HG03280 (cell line): ENCODE results near the gene WIPI1.

ENCODE experiments used
- ATAC-seq: cut with Tn5 transposase; IDR thresholded peaks from one replicate; pipeline ENCODE4 v1.9.1; 2021; ENCODE audit warnings: mild to moderate bottlenecking, moderate library complexity; ENCODE audit not compliant: unreplicated experiment

The WIPI1 gene

DNA sequence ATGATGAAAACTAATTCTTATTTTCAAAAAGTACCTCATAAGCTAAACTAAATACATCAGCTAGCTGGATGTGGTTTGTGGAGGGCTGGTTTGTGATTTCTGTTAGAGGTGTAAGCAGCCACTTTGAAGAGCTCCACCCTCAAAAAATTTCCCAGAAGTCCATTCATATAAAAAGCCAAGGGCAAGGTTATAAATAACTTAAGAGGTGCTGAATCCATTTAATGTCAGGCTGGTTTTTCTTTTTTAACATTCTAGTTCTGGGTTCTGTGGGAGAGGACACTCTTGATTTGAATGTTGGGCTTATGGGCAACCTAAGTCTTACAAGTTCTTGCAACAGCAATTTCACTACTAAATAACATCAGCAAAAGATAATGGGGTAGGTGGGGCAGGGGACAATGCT is 3.4 kb upstream of the WIPI1 start:
- ATAC-seq, result no peak

GRCh38 chr17:68460146-68460545 is 2.9 kb upstream of the WIPI1 start:
- ATAC-seq, result no peak

- peak; percentile 20 for ATAC-seq
These were observed 1.8 kb upstream of the WIPI1 start for GRCh38 chr17:68459037-68459639.

DNA sequence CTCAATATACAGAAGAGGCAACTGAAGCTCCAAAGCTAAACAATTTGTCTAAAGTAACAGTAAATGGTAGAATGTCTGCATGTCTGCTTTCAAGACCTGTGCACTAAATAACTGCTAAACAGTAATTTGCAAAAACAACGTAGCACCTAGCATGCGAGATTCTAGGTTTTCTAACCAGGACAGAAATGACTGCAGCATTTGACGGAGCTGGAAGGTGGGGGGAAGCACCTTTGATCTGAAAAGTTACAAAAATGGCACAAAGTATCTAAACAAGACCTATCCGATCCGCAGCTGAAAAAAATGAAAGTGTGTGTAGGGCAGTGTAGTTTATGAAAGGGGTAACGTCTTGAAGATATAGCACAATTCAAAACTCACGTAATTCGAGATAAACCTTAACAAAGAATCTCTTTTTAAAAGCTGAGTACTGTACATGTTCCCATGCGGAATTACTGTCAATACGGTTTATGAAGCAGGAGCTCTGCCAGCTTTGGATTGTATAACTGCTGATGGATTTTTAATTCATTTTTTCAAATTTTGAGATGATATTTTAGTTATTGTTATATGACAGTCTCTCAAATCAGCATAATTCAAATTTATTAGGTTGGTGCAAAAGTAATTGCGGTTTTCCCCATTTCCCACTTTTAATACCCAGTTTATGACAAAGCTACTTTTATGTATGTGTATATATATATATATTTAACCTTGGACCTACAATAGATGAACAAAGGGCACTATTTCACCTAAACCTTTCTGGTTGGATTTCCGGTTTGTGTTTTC is 1.2 kb upstream of the WIPI1 start:
- no peak for ATAC-seq

DNA sequence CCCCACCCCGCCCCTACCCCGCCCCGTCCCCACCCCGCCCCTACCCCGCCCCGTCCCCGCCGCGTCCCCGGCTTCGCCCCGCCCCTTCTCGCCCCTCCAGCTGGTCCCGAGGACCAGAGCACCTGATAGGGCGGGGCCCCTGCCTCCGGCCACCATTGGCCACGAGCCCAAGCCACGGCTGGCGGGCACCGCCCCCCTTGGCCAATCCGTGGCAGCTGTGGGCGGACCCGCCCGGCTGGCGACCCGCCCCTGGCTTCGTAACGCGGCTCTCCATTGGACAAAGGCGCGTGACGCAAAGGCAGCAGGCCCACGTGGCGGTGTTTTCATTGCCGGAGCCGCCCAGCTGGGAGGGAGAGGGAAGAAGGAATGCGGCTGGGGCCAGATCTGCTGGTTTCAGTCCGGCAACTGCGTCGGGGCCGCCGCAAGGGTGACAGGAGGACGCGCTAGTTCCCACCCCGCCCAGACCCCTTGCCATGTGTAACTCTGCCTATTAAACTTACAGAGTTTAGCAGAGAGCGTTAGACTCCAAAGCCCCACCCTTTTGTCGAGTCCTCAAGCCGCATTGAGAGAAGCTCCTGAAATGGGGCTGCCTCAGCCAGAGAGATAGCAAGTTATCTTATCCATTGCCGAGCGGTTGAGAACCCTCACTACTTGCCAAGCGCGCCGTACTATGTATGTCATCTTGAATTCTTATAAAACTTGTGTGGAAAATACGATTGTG is 403 bp upstream of the WIPI1 start:
- ATAC-seq, result peak; percentile 72

DNA sequence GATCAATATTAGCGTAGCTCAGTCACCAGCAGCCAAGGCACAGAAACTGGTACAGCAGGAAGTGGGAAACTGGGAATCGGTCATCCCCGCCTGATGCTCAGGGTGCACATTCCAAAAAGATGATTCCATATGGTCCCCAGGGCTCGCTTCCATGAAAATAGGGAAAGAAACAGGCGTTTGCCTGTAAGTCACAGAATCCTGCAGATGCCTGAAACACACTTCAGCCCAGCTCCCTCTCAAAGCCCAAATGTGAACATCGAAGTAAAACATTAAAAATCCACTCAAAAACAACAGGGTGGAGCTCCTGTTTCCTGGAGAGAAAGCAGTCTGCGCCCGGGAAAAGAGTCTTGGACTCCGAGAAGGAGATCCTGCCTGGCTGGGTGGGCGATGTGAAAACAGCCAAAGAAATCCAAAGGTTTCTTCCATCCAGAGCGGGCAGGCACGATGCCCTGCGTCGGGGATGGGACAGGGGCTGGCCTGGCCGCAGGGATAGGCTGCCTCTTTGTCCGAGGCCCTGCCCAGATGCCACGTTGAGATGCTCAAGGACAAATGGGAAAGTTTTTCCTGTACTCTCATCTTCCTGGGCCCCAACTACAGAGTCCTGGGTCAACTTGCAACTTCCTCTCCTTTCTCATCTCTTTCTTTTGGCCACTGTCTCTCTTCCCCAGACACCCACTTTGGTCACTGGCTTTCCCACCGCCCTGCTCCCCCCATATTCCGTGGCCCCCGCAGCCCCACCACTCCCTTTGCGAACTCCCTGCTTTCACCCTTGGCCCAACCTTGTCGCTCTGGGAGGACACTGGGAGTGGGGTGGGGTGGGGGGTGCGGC is 743 bp downstream of the WIPI1 start:
- no peak for ATAC-seq

DNA sequence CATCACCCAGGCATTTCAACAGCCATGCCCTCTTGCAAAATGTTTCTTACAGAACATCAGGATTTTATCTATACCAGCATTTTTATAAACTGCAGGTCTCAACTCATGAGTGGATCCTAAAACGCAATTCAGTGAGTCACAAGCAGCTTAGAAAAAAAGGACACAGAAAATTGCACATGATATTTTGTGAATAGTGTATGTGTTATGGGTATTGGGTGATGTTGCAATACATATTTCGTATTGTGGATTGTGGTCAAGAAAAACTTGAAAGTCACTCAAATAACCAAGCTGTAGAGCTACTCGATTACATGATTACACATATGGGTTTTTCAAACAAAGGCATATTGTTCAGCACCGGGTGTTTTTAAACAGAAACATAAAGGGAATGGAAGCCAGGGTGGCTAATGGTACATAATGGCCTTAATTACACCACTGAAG is 1.4 kb downstream of the WIPI1 start:
- no peak for ATAC-seq

DNA sequence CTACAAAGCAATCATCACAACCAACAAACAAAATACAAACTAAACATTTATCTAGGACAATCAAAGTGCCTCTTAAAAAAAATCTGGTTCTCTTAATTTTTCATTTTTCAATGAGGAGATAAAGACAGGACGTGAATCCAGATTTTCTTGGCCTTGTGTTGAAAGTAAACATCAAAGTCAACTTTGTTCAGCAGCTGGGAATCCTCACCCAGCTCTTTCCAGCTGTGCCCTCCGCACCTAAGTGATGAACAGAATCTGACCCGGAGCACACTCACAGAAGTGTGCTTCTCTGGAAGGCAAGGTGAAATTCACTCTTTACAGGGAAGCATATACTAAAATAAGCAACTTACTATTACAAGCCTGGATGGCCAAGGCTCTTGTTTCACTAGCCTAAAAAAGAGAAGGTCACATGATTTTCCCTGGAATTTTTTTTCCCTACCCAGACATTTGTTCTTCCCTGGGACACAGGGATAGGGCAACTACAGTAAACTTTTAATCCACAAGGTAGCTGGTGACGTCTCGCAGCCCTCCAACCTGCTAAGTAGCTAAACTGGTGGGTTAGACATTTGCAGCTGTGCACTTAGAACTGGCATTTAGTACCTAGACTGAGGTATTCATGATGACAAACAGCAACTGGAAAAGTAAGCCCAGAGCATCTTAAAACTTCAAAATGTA is 3.2 kb downstream of the WIPI1 start:
- ATAC-seq, result no peak

GRCh38 chr17:68452724-68453290 is 4.5 kb downstream of the WIPI1 start:
- ATAC-seq, result no peak

DNA sequence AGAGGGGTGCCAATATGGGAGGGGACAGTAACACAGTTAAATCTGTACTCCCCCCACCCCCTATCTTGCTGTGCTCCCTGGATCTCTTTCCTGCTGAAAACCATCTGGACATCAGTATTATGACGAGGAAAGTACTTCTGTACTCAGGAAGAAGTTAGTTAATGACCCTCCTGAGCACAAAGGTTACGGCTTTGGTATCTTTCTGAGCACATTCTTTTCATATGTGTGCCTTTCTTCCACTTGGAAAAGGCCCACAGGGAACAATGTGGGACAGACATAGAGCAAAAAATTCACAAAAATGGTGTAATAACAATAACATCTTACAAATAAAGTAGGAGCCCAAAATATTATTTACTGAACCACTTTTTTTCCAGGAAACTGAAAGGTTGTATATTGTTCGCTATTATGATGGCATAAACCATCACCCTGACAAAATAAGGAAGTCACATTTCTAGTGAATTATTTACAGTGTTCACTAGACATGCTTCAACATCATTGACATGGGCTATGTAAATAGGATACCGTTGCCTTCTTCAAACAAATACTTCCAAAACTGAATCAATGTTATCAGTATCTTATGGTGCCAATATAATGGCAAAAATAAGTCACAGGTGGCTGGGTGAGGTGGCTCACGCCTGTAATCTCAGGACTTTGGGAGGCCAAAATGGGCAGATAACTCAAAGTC is 5.5 kb downstream of the WIPI1 start:
- no peak for ATAC-seq

DNA sequence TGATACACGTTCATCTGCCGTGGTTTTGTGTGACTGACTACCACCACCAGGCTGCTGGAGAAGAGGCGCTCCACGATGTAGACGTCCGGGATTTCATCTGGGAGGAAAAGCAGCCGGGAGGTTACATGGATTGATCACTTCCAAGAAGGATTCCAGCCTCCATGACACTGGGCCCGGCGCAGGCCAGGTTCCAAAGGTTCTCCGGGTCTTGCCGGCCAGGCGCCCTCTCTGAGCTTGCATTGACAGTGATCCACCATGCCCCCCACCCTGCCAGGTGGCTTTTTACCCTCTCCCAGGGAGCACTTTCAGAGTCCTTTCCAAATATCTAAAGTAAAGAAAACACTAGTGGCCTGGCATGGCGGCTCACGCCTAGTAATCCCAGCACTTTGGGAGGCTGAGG is 6.5 kb downstream of the WIPI1 start:
- no peak for ATAC-seq

DNA sequence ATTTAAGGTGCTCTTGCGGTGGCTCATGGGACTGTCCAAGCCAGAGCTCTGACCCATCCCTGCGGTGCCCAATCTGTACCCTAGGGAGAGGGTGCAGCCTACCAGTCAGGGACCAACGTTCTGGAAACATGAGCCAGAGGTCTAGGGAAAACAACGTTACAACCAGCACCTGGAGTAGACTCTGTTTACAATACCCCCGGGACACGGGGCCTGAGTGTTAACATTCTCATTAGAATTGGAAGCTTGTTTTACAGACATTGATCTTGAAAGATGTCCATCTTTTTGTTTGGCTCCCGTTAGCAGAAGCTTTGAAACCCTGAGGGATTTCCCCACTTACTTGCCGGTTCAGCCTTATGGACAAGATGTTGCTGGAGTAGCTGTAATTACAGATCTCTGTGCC is 6.9 kb downstream of the WIPI1 start:
- no peak for ATAC-seq

DNA sequence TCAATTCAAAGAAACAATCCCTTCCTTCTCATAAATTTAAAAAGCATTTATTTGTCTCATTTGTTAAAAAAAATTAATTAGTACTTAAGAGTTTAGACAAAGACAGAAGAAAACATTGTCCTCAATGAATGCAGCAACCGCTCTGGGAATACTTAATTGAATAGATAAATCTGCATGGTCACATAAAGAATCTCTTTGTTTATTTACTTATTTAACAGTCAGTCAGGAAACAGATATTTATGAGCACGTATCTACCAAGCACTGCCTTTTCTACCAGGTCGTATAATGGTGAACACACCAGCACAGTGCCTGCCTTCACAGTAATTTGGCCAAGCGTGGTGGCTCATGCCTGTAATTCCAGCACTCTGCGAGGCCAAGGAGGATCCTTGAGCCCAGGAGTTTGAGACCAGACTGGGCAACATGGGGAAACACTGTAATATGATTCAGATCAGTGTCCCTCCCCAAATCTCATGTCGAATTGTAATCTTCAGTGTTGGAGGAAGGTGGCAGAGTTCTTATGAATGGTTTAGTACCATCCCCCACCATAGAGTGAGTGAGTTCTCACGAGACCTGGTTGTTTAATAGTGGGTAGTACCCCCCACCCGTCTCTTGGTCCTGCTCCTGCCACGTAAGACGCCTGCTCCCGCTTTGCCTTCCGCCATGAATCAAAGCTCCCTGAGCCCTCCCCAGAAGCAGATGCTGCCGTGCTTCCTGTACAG is 8.1 kb downstream of the WIPI1 start:
- ATAC-seq, result no peak

DNA sequence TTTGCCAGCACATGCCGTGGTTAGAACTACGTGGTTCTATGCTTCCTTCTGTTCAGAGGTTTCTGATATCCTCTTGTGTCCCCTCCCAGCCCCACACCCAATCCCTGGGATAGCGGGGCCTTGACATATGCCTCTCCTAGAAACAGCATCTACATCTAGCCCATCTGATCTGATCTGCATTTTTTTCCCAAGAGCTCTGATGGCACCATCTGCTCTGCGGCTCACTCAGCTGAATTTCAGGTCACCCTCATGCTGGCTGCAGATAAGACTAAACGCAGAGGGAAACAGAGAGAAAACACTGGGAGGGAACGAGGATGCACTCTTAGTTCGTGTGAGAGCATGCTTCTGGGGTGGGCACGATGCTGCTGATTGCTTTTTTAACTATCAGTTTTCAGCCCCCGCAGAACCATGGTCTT is 10.7 kb downstream of the WIPI1 start:
- no peak for ATAC-seq

DNA sequence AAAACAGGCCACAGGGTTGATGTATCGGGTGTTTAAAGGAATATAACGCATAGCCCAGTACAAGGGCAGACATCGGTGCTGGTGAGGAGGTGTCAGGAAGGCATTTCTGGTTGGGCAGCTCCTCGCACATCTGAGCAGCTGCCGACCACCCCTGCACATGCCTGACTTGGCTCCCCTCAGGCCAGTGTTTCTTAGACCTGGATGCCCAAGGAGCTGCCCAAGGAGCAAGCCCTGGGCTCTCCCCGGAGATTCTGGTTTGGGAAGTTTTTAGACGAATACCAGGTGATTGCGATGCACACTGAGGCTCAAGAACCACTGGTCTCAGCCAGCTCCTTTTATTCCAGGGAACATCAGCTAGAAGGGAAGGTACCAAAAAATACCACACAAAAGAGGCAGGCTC is 11.6 kb downstream of the WIPI1 start:
- ATAC-seq, result no peak

GRCh38 chr17:68443972-68444464 is 13.3 kb downstream of the WIPI1 start:
- no peak for ATAC-seq

DNA sequence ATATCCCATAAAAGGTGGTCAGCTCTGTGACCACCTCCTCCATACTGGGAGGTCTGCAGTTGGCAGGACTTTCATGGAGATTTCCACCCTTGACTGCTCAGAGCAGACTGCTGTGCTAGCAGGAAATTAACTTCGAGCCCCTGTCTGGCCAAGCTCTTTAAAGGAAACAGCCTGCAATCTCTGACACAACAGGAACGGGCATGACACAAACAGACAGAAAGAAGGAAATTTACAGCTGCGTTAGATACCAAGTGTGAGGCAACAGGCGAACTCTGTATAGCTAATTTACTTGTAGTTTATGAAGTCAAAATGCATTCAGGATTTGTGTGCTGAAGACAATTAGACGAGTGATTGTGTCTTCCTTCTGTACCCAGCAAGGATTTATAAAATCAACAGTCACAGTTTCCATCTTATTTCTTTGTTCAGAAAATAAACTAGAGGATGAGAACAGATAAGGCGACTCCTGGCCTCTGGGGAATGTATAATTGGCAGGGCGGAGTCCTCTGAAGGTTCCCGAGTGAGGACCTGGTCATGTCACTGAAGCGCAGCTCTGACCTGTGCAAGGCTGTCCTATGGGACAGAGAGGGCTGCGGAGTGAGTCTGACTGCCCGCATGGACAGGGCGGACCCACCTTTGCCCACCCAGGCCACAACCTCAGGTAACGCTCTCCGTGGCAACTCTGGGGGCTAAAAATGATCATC is 16.1 kb downstream of the WIPI1 start:
- ATAC-seq, result no peak

DNA sequence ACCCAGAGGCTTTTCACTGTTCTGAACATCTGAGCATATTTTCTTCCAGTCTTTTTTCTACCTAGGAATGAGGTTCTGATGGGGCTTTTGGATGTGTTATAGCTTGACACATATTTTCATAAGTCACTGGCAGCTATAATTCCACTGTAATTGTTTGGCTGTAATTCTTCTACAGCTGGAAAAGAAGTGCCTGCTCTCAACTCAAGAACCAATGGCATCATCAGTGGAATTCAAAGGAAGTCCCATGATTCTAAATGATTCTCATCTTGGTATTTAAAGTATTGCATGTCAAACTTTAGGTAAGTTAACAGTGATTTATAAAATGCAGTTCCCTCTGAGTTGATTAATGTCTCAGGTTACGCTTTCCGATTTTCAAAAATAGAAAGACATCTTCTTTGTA is 16.8 kb downstream of the WIPI1 start:
- no peak for ATAC-seq
